WTC11 (cell line): Measurements from ENCODE around the gene NDE1. TPM values are rescaled to one million over a fixed set of nuclear protein-coding genes. Genes with fewer than 3 reads are reported as not detected.
A peak's percentile ranks its signal among the peaks of the same experiment; 100 is the strongest.

Experiments used
- ATAC-seq: fragments of 200-7000 bp; cut with Tn5 transposase; 2 replicates; pipeline ENCODE4 v1.10.0; 2021; ENCODE audit warnings: mild to moderate bottlenecking, moderate library complexity
- CTCF ChIA-PET: fragments of 300-600 bp; sonication (Branson Sonifier 250); formaldehyde crosslinking; loops from one replicate; lab custom pipeline; 2021; ENCODE audit warnings: antibody characterized with exemption; lab: Charles Lee
- POLR2A ChIA-PET: fragments of 350-600 bp; sonication (Branson Sonifier 250); formaldehyde crosslinking; loops from one replicate; lab custom pipeline; 2021; ENCODE audit warnings: antibody characterized with exemption; lab: Charles Lee
- DNase-seq: peaks from one replicate; pipeline ENCODE4 v3.0.0; 2021; ENCODE audit warnings: low spot score
- H3K27ac Mint-ChIP-seq: 2 replicates; pipeline ENCODE4 v1.8.0; 2021; ENCODE audit warnings: mixed read lengths
- H3K27me3 Mint-ChIP-seq: 2 replicates; pipeline ENCODE4 v1.8.0; 2021; ENCODE audit warnings: low read depth, mild to moderate bottlenecking, moderate library complexity, mixed read lengths
- H3K36me3 Mint-ChIP-seq: 2 replicates; pipeline ENCODE4 v1.8.0; 2021; ENCODE audit warnings: mixed read lengths
- H3K4me1 Mint-ChIP-seq: 2 replicates; pipeline ENCODE4 v1.8.0; 2022; ENCODE audit warnings: mixed read lengths
- H3K4me3 Mint-ChIP-seq: 2 replicates; pipeline ENCODE4 v1.8.0; 2021; ENCODE audit warnings: mild to moderate bottlenecking, moderate library complexity, mixed read lengths
- H3K9me3 Mint-ChIP-seq: 2 replicates; pipeline ENCODE4 v1.8.0; 2021; ENCODE audit warnings: mixed read lengths
- AR ChIP-seq: fragments of 250-450 bp; sonication (Bioruptor Pico); IDR thresholded peaks from 2 replicates; pipeline ENCODE4 v1.9.0; 2021; ENCODE audit warnings: mild to moderate bottlenecking
- ATF2 ChIP-seq: sonication (generic); formaldehyde crosslinking; IDR thresholded peaks from 2 replicates; pipeline ENCODE4 v1.8.1; 2022; ENCODE audit warnings: low read depth, missing genetic modification reagents, borderline replicate concordance
- E2F1 ChIP-seq: sonication (generic); formaldehyde crosslinking; IDR thresholded peaks from 2 replicates; pipeline ENCODE4 v1.8.0; 2022; ENCODE audit warnings: mild to moderate bottlenecking, missing genetic modification reagents
- E2F4 ChIP-seq: sonication (generic); formaldehyde crosslinking; IDR thresholded peaks from 2 replicates; pipeline ENCODE4 v1.8.1; 2022; ENCODE audit warnings: low read depth, mild to moderate bottlenecking, moderate library complexity, missing genetic modification reagents, borderline replicate concordance
- FOXJ3 ChIP-seq: sonication (generic); formaldehyde crosslinking; IDR thresholded peaks from 2 replicates; pipeline ENCODE4 v1.9.0; 2021; ENCODE audit warnings: missing genetic modification reagents, mild to moderate bottlenecking, borderline replicate concordance
- GRHL2 ChIP-seq: fragments of 250-450 bp; sonication (Bioruptor Pico); IDR thresholded peaks from 2 replicates; pipeline ENCODE4 v1.8.0; 2022; ENCODE audit warnings: mild to moderate bottlenecking, moderate library complexity; ENCODE audit not compliant: insufficient replicate concordance, severe bottlenecking
- HMGA2 ChIP-seq: fragments of 250-450 bp; sonication (Bioruptor Pico); IDR thresholded peaks from 2 replicates; pipeline ENCODE4 v1.4.0; 2021; ENCODE audit warnings: mild to moderate bottlenecking, moderate library complexity
- IRF1 ChIP-seq: sonication (generic); formaldehyde crosslinking; IDR thresholded peaks from 2 replicates; pipeline ENCODE4 v1.8.0; 2023; ENCODE audit warnings: missing genetic modification reagents
- IRF2 ChIP-seq: sonication (generic); formaldehyde crosslinking; IDR thresholded peaks from 2 replicates; pipeline ENCODE4 v1.8.0; 2022; ENCODE audit warnings: low read depth, missing genetic modification reagents, borderline replicate concordance
- JUN ChIP-seq: sonication (generic); formaldehyde crosslinking; IDR thresholded peaks from 2 replicates; pipeline ENCODE4 v1.8.0; 2023; ENCODE audit warnings: mild to moderate bottlenecking, missing genetic modification reagents
- OVOL2 ChIP-seq: fragments of 250-450 bp; sonication (Bioruptor Pico); IDR thresholded peaks from 2 replicates; pipeline ENCODE4 v1.9.0; 2021; ENCODE audit warnings: mild to moderate bottlenecking, borderline replicate concordance
- SMAD3 ChIP-seq: sonication (generic); formaldehyde crosslinking; IDR thresholded peaks from 2 replicates; pipeline ENCODE4 v1.8.0; 2022; ENCODE audit warnings: missing genetic modification reagents, mild to moderate bottlenecking, borderline replicate concordance
- SOX15 ChIP-seq: fragments of 250-450 bp; sonication (Bioruptor Pico); IDR thresholded peaks from 2 replicates; pipeline ENCODE4 v1.9.0; 2021; ENCODE audit warnings: mild to moderate bottlenecking
- ZBTB21 ChIP-seq: sonication (generic); formaldehyde crosslinking; IDR thresholded peaks from 2 replicates; pipeline ENCODE4 v1.8.1; 2023; ENCODE audit warnings: mild to moderate bottlenecking, missing genetic modification reagents, borderline replicate concordance
- ZMAT4 ChIP-seq: fragments of 250-450 bp; sonication (Bioruptor Pico); IDR thresholded peaks from 2 replicates; pipeline ENCODE4 v1.9.0; 2021; ENCODE audit warnings: mild to moderate bottlenecking
- ZNF121 ChIP-seq: sonication (generic); formaldehyde crosslinking; IDR thresholded peaks from 2 replicates; pipeline ENCODE4 v1.8.0; 2023; ENCODE audit warnings: missing genetic modification reagents
- ZNF138 ChIP-seq: sonication (generic); formaldehyde crosslinking; conservative IDR thresholded peaks from 2 replicates; pipeline ENCODE4 v1.8.1; 2022; ENCODE audit warnings: mild to moderate bottlenecking, moderate library complexity, missing genetic modification reagents
- ZNF263 ChIP-seq: sonication (generic); formaldehyde crosslinking; IDR thresholded peaks from 2 replicates; pipeline ENCODE4 v1.8.1; 2022; ENCODE audit warnings: low read depth, mild to moderate bottlenecking, moderate library complexity, missing genetic modification reagents
- ZNF423 ChIP-seq: fragments of 250-450 bp; sonication (Bioruptor Pico); IDR thresholded peaks from 2 replicates; pipeline ENCODE4 v2.1.2; 2022; ENCODE audit warnings: mild to moderate bottlenecking, moderate library complexity
- total RNA-seq: library from RNA; stranded (reverse); gene quantifications from 3 replicates; pipeline ENCODE4 v1.2.3, GENCODE V29; 2021
- TF ChIP-seq, protein P1 (sequence below): sonication (generic); formaldehyde crosslinking; IDR thresholded peaks from 2 replicates; pipeline ENCODE4 v1.8.1; 2023; ENCODE audit warnings: mild to moderate bottlenecking, missing genetic modification reagents
- TF ChIP-seq, protein P2 (sequence below): sonication (generic); formaldehyde crosslinking; conservative IDR thresholded peaks from 2 replicates; pipeline ENCODE4 v1.8.1; 2022; ENCODE audit warnings: mild to moderate bottlenecking, missing genetic modification reagents
- TF ChIP-seq, protein P3 (sequence below): sonication (generic); formaldehyde crosslinking; IDR thresholded peaks from 2 replicates; pipeline ENCODE4 v1.8.1; 2023; ENCODE audit warnings: mild to moderate bottlenecking, moderate library complexity, missing genetic modification reagents
- TF ChIP-seq, protein P4 (sequence below): sonication (generic); formaldehyde crosslinking; IDR thresholded peaks from 2 replicates; pipeline ENCODE4 v1.8.0; 2022; ENCODE audit warnings: mild to moderate bottlenecking, missing genetic modification reagents

Gene NDE1
- total RNA-seq, 1 experiment from 2014 or later = 39.4 TPM

- TF ChIP-seq, protein P1, sequence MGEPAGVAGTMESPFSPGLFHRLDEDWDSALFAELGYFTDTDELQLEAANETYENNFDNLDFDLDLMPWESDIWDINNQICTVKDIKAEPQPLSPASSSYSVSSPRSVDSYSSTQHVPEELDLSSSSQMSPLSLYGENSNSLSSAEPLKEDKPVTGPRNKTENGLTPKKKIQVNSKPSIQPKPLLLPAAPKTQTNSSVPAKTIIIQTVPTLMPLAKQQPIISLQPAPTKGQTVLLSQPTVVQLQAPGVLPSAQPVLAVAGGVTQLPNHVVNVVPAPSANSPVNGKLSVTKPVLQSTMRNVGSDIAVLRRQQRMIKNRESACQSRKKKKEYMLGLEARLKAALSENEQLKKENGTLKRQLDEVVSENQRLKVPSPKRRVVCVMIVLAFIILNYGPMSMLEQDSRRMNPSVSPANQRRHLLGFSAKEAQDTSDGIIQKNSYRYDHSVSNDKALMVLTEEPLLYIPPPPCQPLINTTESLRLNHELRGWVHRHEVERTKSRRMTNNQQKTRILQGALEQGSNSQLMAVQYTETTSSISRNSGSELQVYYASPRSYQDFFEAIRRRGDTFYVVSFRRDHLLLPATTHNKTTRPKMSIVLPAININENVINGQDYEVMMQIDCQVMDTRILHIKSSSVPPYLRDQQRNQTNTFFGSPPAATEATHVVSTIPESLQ = no peak
- no peak for TF ChIP-seq OVOL2 (CRISPR knock-in tag)
- no peak for TF ChIP-seq ZNF138 (CRISPR knock-in tag)
- TF ChIP-seq ZNF423 (CRISPR knock-in tag) = no peak
- TF ChIP-seq, protein P2, sequence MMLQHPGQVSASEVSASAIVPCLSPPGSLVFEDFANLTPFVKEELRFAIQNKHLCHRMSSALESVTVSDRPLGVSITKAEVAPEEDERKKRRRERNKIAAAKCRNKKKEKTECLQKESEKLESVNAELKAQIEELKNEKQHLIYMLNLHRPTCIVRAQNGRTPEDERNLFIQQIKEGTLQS = no peak
- TF ChIP-seq HMGA2 (CRISPR knock-in tag) = no peak
- no peak for TF ChIP-seq SOX15 (CRISPR knock-in tag)
- TF ChIP-seq AR (CRISPR knock-in tag) = no peak
- no peak for TF ChIP-seq FOXJ3 (CRISPR knock-in tag)
- TF ChIP-seq ATF2 = no peak
- no peak for TF ChIP-seq IRF2 (CRISPR knock-in tag)
Observed at GRCh38 chr16:15605839-15606517, 44.1 kb upstream of the NDE1 start (continued).

DNA sequence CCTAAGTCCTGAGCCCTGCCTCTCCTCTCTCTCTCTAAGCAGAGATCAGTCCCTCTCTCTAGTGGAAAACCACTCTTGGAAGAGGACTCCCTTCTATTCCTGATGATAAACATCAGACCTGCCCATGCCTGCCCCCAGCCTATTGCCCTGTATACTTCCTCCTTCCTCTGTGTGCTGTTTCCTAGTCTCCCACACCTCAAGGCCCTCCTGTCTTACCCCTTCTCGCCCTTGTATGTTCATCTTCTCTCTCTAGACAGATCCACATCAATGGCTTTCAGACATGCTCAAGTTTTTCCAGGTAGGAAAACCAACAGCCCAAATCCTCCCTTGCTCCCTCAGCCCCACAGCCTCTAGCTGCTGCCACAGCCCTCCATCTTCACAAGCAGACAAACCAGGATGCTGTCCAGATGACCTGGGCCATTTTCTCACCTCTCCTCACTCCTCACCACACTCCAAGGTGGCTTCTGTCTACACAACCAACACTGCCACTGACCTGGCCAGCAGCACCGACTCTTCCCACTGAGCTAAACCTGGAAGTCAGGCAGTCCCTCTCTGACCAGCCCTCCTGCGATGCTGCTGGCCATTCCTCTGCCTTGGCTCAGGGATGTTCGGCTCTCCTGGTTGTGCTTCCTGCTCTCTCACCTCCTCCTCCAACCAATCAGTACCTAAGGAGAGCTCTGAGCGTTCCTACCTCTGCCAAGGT, 43.4 kb upstream of the NDE1 start:
- no peak for ATAC-seq
- no peaks in the 10 kb centered on the region for H3K9me3 Mint-ChIP-seq
- TF ChIP-seq, protein P3, sequence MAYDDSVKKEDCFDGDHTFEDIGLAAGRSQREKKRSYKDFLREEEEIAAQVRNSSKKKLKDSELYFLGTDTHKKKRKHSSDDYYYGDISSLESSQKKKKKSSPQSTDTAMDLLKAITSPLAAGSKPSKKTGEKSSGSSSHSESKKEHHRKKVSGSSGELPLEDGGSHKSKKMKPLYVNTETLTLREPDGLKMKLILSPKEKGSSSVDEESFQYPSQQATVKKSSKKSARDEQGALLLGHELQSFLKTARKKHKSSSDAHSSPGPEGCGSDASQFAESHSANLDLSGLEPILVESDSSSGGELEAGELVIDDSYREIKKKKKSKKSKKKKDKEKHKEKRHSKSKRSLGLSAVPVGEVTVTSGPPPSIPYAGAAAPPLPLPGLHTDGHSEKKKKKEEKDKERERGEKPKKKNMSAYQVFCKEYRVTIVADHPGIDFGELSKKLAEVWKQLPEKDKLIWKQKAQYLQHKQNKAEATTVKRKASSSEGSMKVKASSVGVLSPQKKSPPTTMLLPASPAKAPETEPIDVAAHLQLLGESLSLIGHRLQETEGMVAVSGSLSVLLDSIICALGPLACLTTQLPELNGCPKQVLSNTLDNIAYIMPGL (CRISPR knock-in tag) = no peak
- TF ChIP-seq SMAD3 (no peak), ZNF121 (CRISPR knock-in tag) (no peak), ZBTB21 (CRISPR knock-in tag) (no peak), E2F4 (CRISPR knock-in tag) (no peak), JUN (CRISPR knock-in tag) (no peak), SOX15 (CRISPR knock-in tag) (no peak), IRF1 (no peak), ZMAT4 (no peak), IRF2 (CRISPR knock-in tag) (no peak), ZNF263 (no peak), E2F1 (CRISPR knock-in tag) (no peak), GRHL2 (no peak)
- TF ChIP-seq, protein P4, sequence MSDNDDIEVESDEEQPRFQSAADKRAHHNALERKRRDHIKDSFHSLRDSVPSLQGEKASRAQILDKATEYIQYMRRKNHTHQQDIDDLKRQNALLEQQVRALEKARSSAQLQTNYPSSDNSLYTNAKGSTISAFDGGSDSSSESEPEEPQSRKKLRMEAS = no peak

More for the DNA sequence above, 43.4 kb upstream of the NDE1 start:
- ChIA-PET POLR2A (no interaction called here), CTCF (no interaction called here)
- Mint-ChIP-seq H3K4me3 (no peak overlapping the region), H3K27ac (peak overlapping the region; percentile 7), H3K27me3 (no peaks in the 10 kb centered on the region), H3K36me3 (peaks cover 67% of the 10 kb centered on the region), H3K4me1 (no peaks in the 10 kb centered on the region)
- DNase-seq = no peak
